Measurements from ENCODE around the gene SENP3. TPM values are rescaled to one million over a fixed set of nuclear protein-coding genes. Genes with fewer than 3 reads are reported as not detected.

The SENP3 gene
- total and polyA plus RNA-seq, 2 of the 13 experiments (the other 11 are each of a cell fraction or from before 2014, with no cell fraction given), result 55.8 to 75.4 TPM

- TF ChIP-seq ZNF343 (CRISPR knock-in tag; IDR thresholded peaks at IDR 0.05) (no peak), RBAK (CRISPR knock-in tag; IDR thresholded peaks at IDR 0.05) (no peak), ZNF619 (CRISPR knock-in tag; IDR thresholded peaks at IDR 0.05) (no peak), PATZ1 (CRISPR knock-in tag; IDR thresholded peaks at IDR 0.05) (no peak), ZIK1 (CRISPR knock-in tag; IDR thresholded peaks at IDR 0.05; ENCODE audit: borderline replicate concordance, low read depth) (0 out of 2 replicates have a peak, but pooled peaks have one; percentile 25), NFE2L2 (IDR thresholded peaks at IDR 0.05; ENCODE audit: low read length) (no peak), FOXJ3 (CRISPR knock-in tag; IDR thresholded peaks at IDR 0.05; ENCODE audit: borderline replicate concordance) (no peak), ZNF670 (CRISPR knock-in tag; IDR thresholded peaks at IDR 0.05; ENCODE audit: borderline replicate concordance) (no peak), ZNF101 (CRISPR knock-in tag; IDR thresholded peaks at IDR 0.05; ENCODE audit: borderline replicate concordance, low read depth) (no peak), ZNF234 (CRISPR knock-in tag; conservative IDR thresholded peaks at IDR 0.05) (no peak), ZBTB1 (CRISPR knock-in tag; IDR thresholded peaks at IDR 0.05; ENCODE audit: borderline replicate concordance) (no peak), IRF1 (CRISPR knock-in tag; IDR thresholded peaks at IDR 0.05; ENCODE audit: low read depth) (no peak), ZNF512 (CRISPR knock-in tag; IDR thresholded peaks at IDR 0.05) (no peak), SALL2 (CRISPR knock-in tag; IDR thresholded peaks at IDR 0.05) (no peak), SP2 (CRISPR knock-in tag; IDR thresholded peaks at IDR 0.05) (peak; percentile 22), SP5 (CRISPR knock-in tag; IDR thresholded peaks at IDR 0.05; ENCODE audit: borderline replicate concordance, low read depth) (no peak; the same call in 1 of the 2 replicates), NAIF1 (CRISPR knock-in tag; IDR thresholded peaks at IDR 0.05; ENCODE audit: borderline replicate concordance) (no peak), ZNF276 (CRISPR knock-in tag; IDR thresholded peaks at IDR 0.05; ENCODE audit: low read depth) (no peak), ZNF484 (CRISPR knock-in tag; IDR thresholded peaks at IDR 0.05; ENCODE audit: borderline replicate concordance, low read depth) (no peak), ZC3H4 (CRISPR knock-in tag; IDR thresholded peaks at IDR 0.05; ENCODE audit: borderline replicate concordance) (no peak), GPN1 (CRISPR knock-in tag; IDR thresholded peaks at IDR 0.05; ENCODE audit: borderline replicate concordance) (no peak), ETV6 (CRISPR knock-in tag; conservative IDR thresholded peaks at IDR 0.05) (no peak), FLYWCH1 (CRISPR knock-in tag; IDR thresholded peaks at IDR 0.05) (no peak)
Measured at GRCh38 chr17:7561028-7561575, 617 bp upstream of the SENP3 start (continued).
